ENCODE data around the gene ATP2C1. TPM values are rescaled to one million over a fixed set of nuclear protein-coding genes. Genes with fewer than 3 reads are reported as not detected.
A peak's percentile ranks its signal among the peaks of the same experiment; 100 is the strongest.

Gene ATP2C1
- total and polyA plus RNA-seq, 2 experiments from 2014 or later: 28.1 to 75.7 TPM

DNA sequence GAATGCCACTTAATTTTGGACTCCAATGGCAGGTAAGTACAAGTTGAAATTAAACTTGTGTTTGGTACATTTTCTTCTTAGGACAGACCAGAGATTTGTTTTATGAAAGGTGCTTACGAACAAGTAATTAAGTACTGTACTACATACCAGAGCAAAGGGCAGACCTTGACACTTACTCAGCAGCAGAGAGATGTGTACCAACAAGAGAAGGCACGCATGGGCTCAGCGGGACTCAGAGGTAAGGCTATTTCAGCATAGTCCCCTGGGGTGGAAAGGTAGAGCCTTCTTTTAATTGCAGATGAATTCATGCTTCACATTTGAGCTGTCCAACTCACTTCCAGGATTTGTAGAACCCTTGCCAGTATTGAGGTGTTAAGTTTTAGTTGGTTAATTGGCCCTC is 81.4 kb downstream of the ATP2C1 start:
- H3K27ac Mint-ChIP-seq: 0 out of 2 replicates have a peak overlapping the region, but pooled peaks have one; percentile 20
- Histone ChIP-seq H3K36me3 (ENCODE audit: insufficient read depth) (no peaks in the 10 kb centered on the region), H3K9me2 (ENCODE audit: insufficient read depth) (no peaks in the 10 kb centered on the region), H3K27me3 (ENCODE audit: insufficient read depth) (no peaks in the 10 kb centered on the region), H4K20me1 (replicated peaks; ENCODE audit: insufficient read depth) (0 out of 2 replicates have a peak, but pooled peaks cover 3% of the 10 kb centered on the region), H3F3A (replicated peaks; ENCODE audit: low read depth) (no peaks in the 10 kb centered on the region), H3K79me2 (replicated peaks; ENCODE audit: insufficient read depth) (no peaks in the 10 kb centered on the region), H3K4me1 (ENCODE audit: insufficient read depth) (peaks cover 4% of the 10 kb centered on the region), H3K27ac (ENCODE audit: low read depth) (no peak overlapping the region), H3K4me3 (no peak overlapping the region), H2AFZ (no peak overlapping the region), H3K4me2 (no peak overlapping the region)
- H3K9me3 Mint-ChIP-seq: no peaks in the 10 kb centered on the region
- TF ChIP-seq, protein P1, sequence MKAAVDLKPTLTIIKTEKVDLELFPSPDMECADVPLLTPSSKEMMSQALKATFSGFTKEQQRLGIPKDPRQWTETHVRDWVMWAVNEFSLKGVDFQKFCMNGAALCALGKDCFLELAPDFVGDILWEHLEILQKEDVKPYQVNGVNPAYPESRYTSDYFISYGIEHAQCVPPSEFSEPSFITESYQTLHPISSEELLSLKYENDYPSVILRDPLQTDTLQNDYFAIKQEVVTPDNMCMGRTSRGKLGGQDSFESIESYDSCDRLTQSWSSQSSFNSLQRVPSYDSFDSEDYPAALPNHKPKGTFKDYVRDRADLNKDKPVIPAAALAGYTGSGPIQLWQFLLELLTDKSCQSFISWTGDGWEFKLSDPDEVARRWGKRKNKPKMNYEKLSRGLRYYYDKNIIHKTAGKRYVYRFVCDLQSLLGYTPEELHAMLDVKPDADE (IDR thresholded peaks at IDR 0.05): no peak
- TF ChIP-seq EZH2phosphoT487 (IDR thresholded peaks at IDR 0.05; ENCODE audit: unreplicated experiment): no peak
- TF ChIP-seq, protein P2, sequence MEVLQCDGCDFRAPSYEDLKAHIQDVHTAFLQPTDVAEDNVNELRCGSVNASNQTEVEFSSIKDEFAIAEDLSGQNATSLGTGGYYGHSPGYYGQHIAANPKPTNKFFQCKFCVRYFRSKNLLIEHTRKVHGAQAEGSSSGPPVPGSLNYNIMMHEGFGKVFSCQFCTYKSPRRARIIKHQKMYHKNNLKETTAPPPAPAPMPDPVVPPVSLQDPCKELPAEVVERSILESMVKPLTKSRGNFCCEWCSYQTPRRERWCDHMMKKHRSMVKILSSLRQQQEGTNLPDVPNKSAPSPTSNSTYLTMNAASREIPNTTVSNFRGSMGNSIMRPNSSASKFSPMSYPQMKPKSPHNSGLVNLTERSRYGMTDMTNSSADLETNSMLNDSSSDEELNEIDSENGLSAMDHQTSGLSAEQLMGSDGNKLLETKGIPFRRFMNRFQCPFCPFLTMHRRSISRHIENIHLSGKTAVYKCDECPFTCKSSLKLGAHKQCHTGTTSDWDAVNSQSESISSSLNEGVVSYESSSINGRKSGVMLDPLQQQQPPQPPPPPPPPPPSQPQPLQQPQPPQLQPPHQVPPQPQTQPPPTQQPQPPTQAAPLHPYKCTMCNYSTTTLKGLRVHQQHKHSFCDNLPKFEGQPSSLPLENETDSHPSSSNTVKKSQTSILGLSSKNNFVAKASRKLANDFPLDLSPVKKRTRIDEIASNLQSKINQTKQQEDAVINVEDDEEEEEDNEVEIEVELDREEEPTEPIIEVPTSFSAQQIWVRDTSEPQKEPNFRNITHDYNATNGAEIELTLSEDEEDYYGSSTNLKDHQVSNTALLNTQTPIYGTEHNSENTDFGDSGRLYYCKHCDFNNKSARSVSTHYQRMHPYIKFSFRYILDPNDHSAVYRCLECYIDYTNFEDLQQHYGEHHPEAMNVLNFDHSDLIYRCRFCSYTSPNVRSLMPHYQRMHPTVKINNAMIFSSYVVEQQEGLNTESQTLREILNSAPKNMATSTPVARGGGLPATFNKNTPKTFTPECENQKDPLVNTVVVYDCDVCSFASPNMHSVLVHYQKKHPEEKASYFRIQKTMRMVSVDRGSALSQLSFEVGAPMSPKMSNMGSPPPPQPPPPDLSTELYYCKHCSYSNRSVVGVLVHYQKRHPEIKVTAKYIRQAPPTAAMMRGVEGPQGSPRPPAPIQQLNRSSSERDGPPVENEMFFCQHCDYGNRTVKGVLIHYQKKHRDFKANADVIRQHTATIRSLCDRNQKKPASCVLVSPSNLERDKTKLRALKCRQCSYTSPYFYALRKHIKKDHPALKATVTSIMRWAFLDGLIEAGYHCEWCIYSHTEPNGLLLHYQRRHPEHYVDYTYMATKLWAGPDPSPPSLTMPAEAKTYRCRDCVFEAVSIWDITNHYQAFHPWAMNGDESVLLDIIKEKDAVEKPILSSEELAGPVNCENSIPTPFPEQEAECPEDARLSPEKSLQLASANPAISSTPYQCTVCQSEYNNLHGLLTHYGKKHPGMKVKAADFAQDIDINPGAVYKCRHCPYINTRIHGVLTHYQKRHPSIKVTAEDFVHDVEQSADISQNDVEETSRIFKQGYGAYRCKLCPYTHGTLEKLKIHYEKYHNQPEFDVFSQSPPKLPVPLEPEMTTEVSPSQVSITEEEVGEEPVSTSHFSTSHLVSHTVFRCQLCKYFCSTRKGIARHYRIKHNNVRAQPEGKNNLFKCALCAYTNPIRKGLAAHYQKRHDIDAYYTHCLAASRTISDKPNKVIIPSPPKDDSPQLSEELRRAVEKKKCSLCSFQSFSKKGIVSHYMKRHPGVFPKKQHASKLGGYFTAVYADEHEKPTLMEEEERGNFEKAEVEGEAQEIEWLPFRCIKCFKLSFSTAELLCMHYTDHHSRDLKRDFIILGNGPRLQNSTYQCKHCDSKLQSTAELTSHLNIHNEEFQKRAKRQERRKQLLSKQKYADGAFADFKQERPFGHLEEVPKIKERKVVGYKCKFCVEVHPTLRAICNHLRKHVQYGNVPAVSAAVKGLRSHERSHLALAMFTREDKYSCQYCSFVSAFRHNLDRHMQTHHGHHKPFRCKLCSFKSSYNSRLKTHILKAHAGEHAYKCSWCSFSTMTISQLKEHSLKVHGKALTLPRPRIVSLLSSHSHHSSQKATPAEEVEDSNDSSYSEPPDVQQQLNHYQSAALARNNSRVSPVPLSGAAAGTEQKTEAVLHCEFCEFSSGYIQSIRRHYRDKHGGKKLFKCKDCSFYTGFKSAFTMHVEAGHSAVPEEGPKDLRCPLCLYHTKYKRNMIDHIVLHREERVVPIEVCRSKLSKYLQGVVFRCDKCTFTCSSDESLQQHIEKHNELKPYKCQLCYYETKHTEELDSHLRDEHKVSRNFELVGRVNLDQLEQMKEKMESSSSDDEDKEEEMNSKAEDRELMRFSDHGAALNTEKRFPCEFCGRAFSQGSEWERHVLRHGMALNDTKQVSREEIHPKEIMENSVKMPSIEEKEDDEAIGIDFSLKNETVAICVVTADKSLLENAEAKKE (CRISPR knock-in tag; IDR thresholded peaks at IDR 0.05): no peak
- no peak for TF ChIP-seq POLR2AphosphoS5 (IDR thresholded peaks at IDR 0.05; ENCODE audit: low read depth)
- TF ChIP-seq EZH2 (IDR thresholded peaks at IDR 0.05; ENCODE audit: low read depth, unreplicated experiment): no peak
- TF ChIP-seq CREB1 (CRISPR knock-in tag; IDR thresholded peaks at IDR 0.05; ENCODE audit: low read depth): no peak
- H3K27me3 Mint-ChIP-seq (ENCODE audit: insufficient read depth, low read depth, poor library complexity): no peaks in the 10 kb centered on the region
- ATAC-seq (peak; percentile 67), DNase-seq (ENCODE audit: low spot score) (no peak)
- no peak overlapping the region for H3K4me3 Mint-ChIP-seq
- H3K4me1 Mint-ChIP-seq: peaks cover 25% of the 10 kb centered on the region
- H3K36me3 Mint-ChIP-seq (ENCODE audit: low read depth): peaks cover 30% of the 10 kb centered on the region

All from GM23338 (cell line).